H1 (cell line): ENCODE measurements around the gene ALKBH3. TPM values are rescaled to one million over a fixed set of nuclear protein-coding genes. Genes with fewer than 3 reads are reported as not detected.

Source experiments
- CTCF ChIA-PET: fragments of 300-600 bp; sonication (Branson Sonifier 250); formaldehyde crosslinking; loops from one replicate; lab custom pipeline; 2021; ENCODE audit not compliant: partially characterized antibody; lab: Charles Lee
- POLR2A ChIA-PET: fragments of 300-600 bp; sonication (Branson Sonifier 250); formaldehyde crosslinking; loops from one replicate; lab custom pipeline; 2021; ENCODE audit warnings: inconsistent platforms; ENCODE audit not compliant: partially characterized antibody; lab: Charles Lee
- DNase-seq, 2 experiments: peaks; one replicate each; pipeline versions ENCODE4 v3.0.0 to v3.0.0-alpha.2; 2010 to 2022; ENCODE audit warnings: low spot score in 2 of 2, low read depth in 1 of 2, mixed read lengths in 1 of 2
- FAIRE-seq: peaks from 2 replicates; lab custom pipeline; 2011; peaks lifted over from hg19 to GRCh38; lab: Jason Lieb, UNC
- H2AFZ ChIP-seq: 2 replicates; pipeline ENCODE4 v1.8.1; 2012; ENCODE audit warnings: low read length, inconsistent platforms
- H2AK5ac ChIP-seq: 2 replicates; pipeline ENCODE4 v1.6.1; 2013; ENCODE audit warnings: low read depth, low read length
- H2BK120ac ChIP-seq: replicated peaks from 2 replicates; pipeline ENCODE3; 2013; ENCODE audit warnings: low read depth, low read length, inconsistent platforms
- H2BK12ac ChIP-seq: 2 replicates; pipeline ENCODE4 v1.6.1; 2013; ENCODE audit warnings: low read depth, low read length
- H2BK15ac ChIP-seq: 2 replicates; pipeline ENCODE4 v1.6.1; 2013; ENCODE audit warnings: low read length
- H2BK20ac ChIP-seq: 2 replicates; pipeline ENCODE4 v1.6.1; 2013; ENCODE audit warnings: low read length
- H2BK5ac ChIP-seq: 2 replicates; pipeline ENCODE4 v1.6.1; 2013; ENCODE audit warnings: low read depth, low read length
- H3K14ac ChIP-seq: 2 replicates; pipeline ENCODE4 v1.6.1; 2013; ENCODE audit warnings: inconsistent platforms; ENCODE audit not compliant: insufficient read length
- H3K18ac ChIP-seq: 2 replicates; pipeline ENCODE4 v1.6.1; 2013; ENCODE audit warnings: low read length; ENCODE audit errors: extremely low read depth
- H3K23ac ChIP-seq: 2 replicates; pipeline ENCODE4 v1.6.1; 2013; ENCODE audit warnings: inconsistent platforms; ENCODE audit not compliant: insufficient read length
- H3K23me2 ChIP-seq: 2 replicates; pipeline ENCODE4 v1.6.1; 2013; ENCODE audit warnings: low read depth, low read length
- H3K27ac ChIP-seq: 2 replicates; pipeline ENCODE4 v1.6.1; 2011; ENCODE audit warnings: low read depth, low read length, inconsistent platforms
- H3K27me3 ChIP-seq, 4 experiments: replicated peaks in 1 of 4; 1 replicate in 1 of 4; 2 replicates in 3 of 4; pipeline versions ENCODE4 v1.6.1 to v1.8.1; 2011 to 2013; ENCODE audit warnings: low read length in 3 of 4, mild to moderate bottlenecking in 3 of 4, inconsistent platforms in 2 of 4, mixed read lengths in 2 of 4, moderate library complexity in 1 of 4; ENCODE audit not compliant: control insufficient read depth in 3 of 4, insufficient read depth in 3 of 4; ENCODE audit errors: extremely low read depth in 1 of 4
- H3K36me3 ChIP-seq, 4 experiments: 2 replicates each; pipeline versions ENCODE4 v1.6.1 to v1.8.1; 2011 to 2013; ENCODE audit warnings: mild to moderate bottlenecking in 4 of 4, low read length in 3 of 4, moderate library complexity in 2 of 4, control low read depth in 1 of 4, inconsistent platforms in 1 of 4; ENCODE audit not compliant: insufficient read depth in 4 of 4, control insufficient read depth in 2 of 4
- H3K4ac ChIP-seq: replicated peaks from 2 replicates; pipeline ENCODE3; 2013; ENCODE audit warnings: low read length, low read depth, mixed read lengths, inconsistent platforms; ENCODE audit not compliant: insufficient read length
- H3K4me1 ChIP-seq, 4 experiments: replicated peaks in 1 of 4; 1 replicate in 1 of 4; 2 replicates in 3 of 4; pipeline versions ENCODE4 v1.6.1 to v1.8.1; 2011 to 2013; ENCODE audit warnings: low read length in 3 of 4, inconsistent platforms in 2 of 4, mixed read lengths in 1 of 4; ENCODE audit not compliant: insufficient read depth in 4 of 4, control insufficient read depth in 3 of 4
- H3K4me2 ChIP-seq, 2 experiments: 2 replicates each; pipeline versions ENCODE4 v1.6.1 to v1.8.1; 2011 to 2013; ENCODE audit warnings: low read depth in 2 of 2, low read length in 2 of 2, control low read depth in 1 of 2, inconsistent platforms in 1 of 2, mild to moderate bottlenecking in 1 of 2; ENCODE audit not compliant: insufficient read depth in 1 of 2
- H3K4me3 ChIP-seq, 4 experiments: fragments of 200-600, 300-600 bp in 1 of 4; sonication (generic), shearing (Covaris generic), sonication (Bioruptor Twin) in 1 of 4; 2 replicates each; pipeline versions ENCODE4 v1.5.1 to v1.8.1; 2011 to 2016; ENCODE audit warnings: low read length in 4 of 4, low read depth in 3 of 4, control low read depth in 2 of 4, inconsistent platforms in 2 of 4, mild to moderate bottlenecking in 2 of 4, mixed read lengths in 1 of 4, moderate library complexity in 1 of 4; ENCODE audit not compliant: insufficient read depth in 2 of 4; ENCODE audit errors: extremely low read depth in 1 of 4
- H3K56ac ChIP-seq: replicated peaks from 2 replicates; pipeline ENCODE3; 2013; ENCODE audit warnings: low read depth, mild to moderate bottlenecking, mixed read lengths, low read length, inconsistent platforms; ENCODE audit not compliant: insufficient read length
- H3K79me1 ChIP-seq: 2 replicates; pipeline ENCODE4 v1.6.1; 2013; ENCODE audit warnings: low read depth, low read length, control low read depth
- H3K79me2 ChIP-seq, 2 experiments: 2 replicates each; pipeline versions ENCODE4 v1.6.1 to v1.8.1; 2012 to 2013; ENCODE audit warnings: low read length in 2 of 2, mild to moderate bottlenecking in 2 of 2, inconsistent platforms in 1 of 2; ENCODE audit not compliant: insufficient read depth in 2 of 2, control insufficient read depth in 1 of 2
- H3K9ac ChIP-seq, 4 experiments: replicated peaks in 1 of 4; 1 replicate in 1 of 4; 2 replicates in 3 of 4; pipeline versions ENCODE4 v1.6.1 to v1.8.1; 2011 to 2013; ENCODE audit warnings: low read depth in 3 of 4, low read length in 3 of 4, control low read depth in 2 of 4, mild to moderate bottlenecking in 2 of 4, moderate library complexity in 2 of 4, inconsistent platforms in 1 of 4; ENCODE audit errors: extremely low read depth in 1 of 4
- H3K9me3 ChIP-seq, 2 experiments: 2 replicates each; pipeline versions ENCODE4 v1.6.1 to v1.8.1; 2012 to 2013; ENCODE audit warnings: mild to moderate bottlenecking in 2 of 2, moderate library complexity in 2 of 2, control low read depth in 1 of 2, inconsistent platforms in 1 of 2, low read depth in 1 of 2, low read length in 1 of 2, mixed read lengths in 1 of 2; ENCODE audit not compliant: insufficient read depth in 2 of 2
- H4K20me1 ChIP-seq, 2 experiments: replicated peaks in 1 of 2; 2 replicates each; pipeline versions ENCODE3 to v1.8.1; 2011 to 2013; ENCODE audit warnings: inconsistent platforms in 2 of 2, low read length in 2 of 2, mild to moderate bottlenecking in 1 of 2; ENCODE audit not compliant: insufficient read depth in 2 of 2, control insufficient read depth in 1 of 2
- H4K5ac ChIP-seq: 2 replicates; pipeline ENCODE4 v1.6.1; 2013; ENCODE audit warnings: low read length, low read depth, mixed read lengths, inconsistent platforms; ENCODE audit not compliant: insufficient read length
- H4K8ac ChIP-seq: 2 replicates; pipeline ENCODE4 v1.8.0; 2013; ENCODE audit warnings: mild to moderate bottlenecking, moderate library complexity, low read length, inconsistent platforms; ENCODE audit not compliant: insufficient read depth; ENCODE audit errors: extremely low read depth
- H4K91ac ChIP-seq: replicated peaks from 2 replicates; pipeline ENCODE3; 2013; ENCODE audit warnings: low read length, mixed read lengths, inconsistent platforms; ENCODE audit not compliant: insufficient read length
- CREB1 ChIP-seq: IDR thresholded peaks from 2 replicates; pipeline ENCODE4 v1.6.1; 2012; ENCODE audit warnings: inconsistent platforms
- E2F6 ChIP-seq: IDR thresholded peaks from 2 replicates; pipeline ENCODE4 v1.6.1; 2012; ENCODE audit warnings: inconsistent platforms
- EGR1 ChIP-seq: IDR thresholded peaks from 2 replicates; pipeline ENCODE4 v1.6.1; 2011; ENCODE audit warnings: low read depth, low read length, borderline replicate concordance
- EP300 ChIP-seq, 2 experiments: IDR thresholded peaks; 1 replicate in 1 of 2; 2 replicates in 1 of 2; pipeline ENCODE4 v1.6.1; 2011 to 2012; ENCODE audit warnings: low read depth in 2 of 2, low read length in 2 of 2, mild to moderate bottlenecking in 2 of 2, borderline replicate concordance in 1 of 2, inconsistent platforms in 1 of 2, moderate library complexity in 1 of 2
- NRF1 ChIP-seq: IDR thresholded peaks from 2 replicates; pipeline ENCODE4 v1.6.1; 2011; ENCODE audit warnings: mild to moderate bottlenecking, low read depth, low read length, improper control_type of control experiment
- PHF8 ChIP-seq: fragments of 200-600 bp; sonication (generic); conservative IDR thresholded peaks from 2 replicates; pipeline ENCODE4 v1.7.1; 2012; ENCODE audit warnings: low read depth, mild to moderate bottlenecking, inconsistent platforms, low read length, moderate library complexity
- TBP ChIP-seq: IDR thresholded peaks from 2 replicates; pipeline ENCODE4 v1.6.1; 2011; ENCODE audit warnings: low read depth, low read length, improper control_type of control experiment
- TEAD4 ChIP-seq: IDR thresholded peaks from 2 replicates; pipeline ENCODE4 v1.6.1; 2012; ENCODE audit warnings: low read depth, low read length, inconsistent platforms, mixed read lengths
- WGBS, 2 experiments: shearing (Covaris generic) in 1 of 2; methylation state at CpG; one replicate each; pipeline versions ENCODE4 v1.1.6 to v1.1.7; 2013 to 2015; ENCODE audit warnings: low lambda C conversion rate in 2 of 2, mixed read lengths in 2 of 2, inconsistent platforms in 1 of 2, low coverage in 1 of 2, missing lambda C conversion rate in 1 of 2; ENCODE audit not compliant: insufficient replicate concordance in 2 of 2, insufficient coverage in 1 of 2, insufficient read length in 1 of 2; ENCODE audit errors: extremely low coverage in 1 of 2, missing lambda C conversion rate in 1 of 2; 5-methylcytosine and 5-hydroxymethylcytosine counted together
- polyA plus RNA-seq, 7 experiments: library from polyadenylated mRNA; depleted of rRNA in 3 of 7; stranded (reverse) in 5 of 7; unstranded in 2 of 7; fragments of >200 nt in 5 of 7; fragments of 200-250 nt in 2 of 7; gene quantifications; 1 replicate in 5 of 7; 2 replicates in 1 of 7; 4 replicates in 1 of 7; pipeline versions ENCODE4 v1.2.1 to v1.2.3, GENCODE V29; 2011 to 2013; ENCODE audit warnings: missing spikeins in 2 of 7, mixed read lengths in 2 of 7
- total RNA-seq: library from RNA; stranded (reverse); fragmentation: NEBNext Ultra II Directional; extraction: Animal tissue kit (Norgen Biotek cat#: 25700); gene quantifications from 2 replicates; pipeline ENCODE4 v1.2.1, GENCODE V29; 2021

ALKBH3 gene
- total and polyA plus RNA-seq, 2 of the 8 experiments (the other 6 are each of a cell fraction or from before 2014, with no cell fraction given): 10.5 to 11.4 TPM

GRCh38 chr11:43913829-43914380 is 33.3 kb downstream of the ALKBH3 start:
- ChIA-PET POLR2A (interaction anchor here (1.3 kb wide), 1 partner anchor 9 kb away, joined by 5 read pairs; no protein-coding TSS in a partner anchor), CTCF (interaction anchor here (0.7 to 2.1 kb wide), 9 partner anchors 8 to 129 kb away, joined by 3 to 9 read pairs (median 5); partner anchors contain the start of gene C11orf96)
- Histone ChIP-seq H3K18ac (no peak overlapping the region; the same call in 1 of the 2 replicates), H2BK120ac (no peak overlapping the region), H4K20me1 (no peaks in the 10 kb centered on the region), H2BK12ac (no peak overlapping the region), H3K9ac (no peak overlapping the region), H4K91ac (no peak overlapping the region), H3K14ac (no peak overlapping the region), H2AK5ac (no peak overlapping the region), H3K23ac (no peak overlapping the region), H3K4me3 (no peak overlapping the region), H3K79me1 (no peaks in the 10 kb centered on the region), H3K4ac (no peak overlapping the region), H2BK20ac (no peak overlapping the region), H3K4me2 (peak overlapping the region; percentile 22 to 45), H3K27me3 (no peaks in the 10 kb centered on the region), H2BK15ac (no peak overlapping the region), H4K8ac (no peak overlapping the region), H3K4me1 (peaks cover 0 to 8% (median 3%) of the 10 kb centered on the region in 4 experiments; a peak in 3 of 7 replicates), H2AFZ (no peak overlapping the region), H3K56ac (no peak overlapping the region), H4K5ac (no peak overlapping the region), H3K23me2 (no peaks in the 10 kb centered on the region), H3K9me3 (no peaks in the 10 kb centered on the region), H2BK5ac (no peak overlapping the region), H3K79me2 (no peaks in the 10 kb centered on the region), H3K36me3 (no peaks in the 10 kb centered on the region; a peak in 1 of 8 replicates), H3K27ac (no peak overlapping the region)
- FAIRE-seq (no peak), DNase-seq (no peak)
- 46% methylated on average over 3 of the region's 3 CpGs; no CpG with 5 or more reads in 1 of the 2 experiments for WGBS, 2 experiments
- TF ChIP-seq E2F6: no peak
- no peak for TF ChIP-seq TBP
- TF ChIP-seq EP300 (IDR thresholded peaks at IDR 0.05; ENCODE audit: borderline replicate concordance in 1 of 2, low read depth in 2 of 2, low read length in 2 of 2): no peak
- no peak for TF ChIP-seq PHF8
- no peak for TF ChIP-seq TEAD4
- TF ChIP-seq NRF1: no peak
- no peak for TF ChIP-seq EGR1
- no peak for TF ChIP-seq CREB1
